ENCODE results near the gene CYP26B1.

Gene CYP26B1

GRCh38 chr2:72080286-72081145, 67.1 kb downstream of the CYP26B1 start:
- DNase-seq: no peak
